GM12891 (cell line): ENCODE results near the gene CHST1.

ENCODE experiments used
- DNase-seq: peaks from one replicate; pipeline ENCODE4 v3.0.0; 2011; ENCODE audit warnings: low spot score; ENCODE audit not compliant: insufficient read length
- FAIRE-seq: peaks from 2 replicates; lab custom pipeline; 2011; peaks lifted over from hg19 to GRCh38; lab: Jason Lieb, UNC
- PAX5 ChIP-seq: IDR thresholded peaks from 2 replicates; pipeline ENCODE4 v1.6.1; 2011; ENCODE audit warnings: low read length, moderate library complexity, mild to moderate bottlenecking; ENCODE audit not compliant: insufficient read depth, severe bottlenecking
- POLR2A ChIP-seq: IDR thresholded peaks from 2 replicates; pipeline ENCODE4 v1.6.1; 2011; ENCODE audit warnings: low read depth, low read length, control low read depth
- POLR2AphosphoS5 ChIP-seq: IDR thresholded peaks from 2 replicates; pipeline ENCODE4 v1.6.1; 2011; ENCODE audit warnings: low read depth, low read length, control low read depth
- POU2F2 ChIP-seq: IDR thresholded peaks from 2 replicates; pipeline ENCODE4 v1.6.1; 2011; ENCODE audit warnings: low read depth, mild to moderate bottlenecking, control low read depth, low read length, moderate library complexity
- SPI1 ChIP-seq: IDR thresholded peaks from 2 replicates; pipeline ENCODE4 v1.6.1; 2011; ENCODE audit warnings: low read depth, low read length, control low read depth
- TAF1 ChIP-seq: IDR thresholded peaks from 2 replicates; pipeline ENCODE4 v1.6.1; 2011; ENCODE audit warnings: low read depth, low read length, control low read depth

The CHST1 gene

DNA sequence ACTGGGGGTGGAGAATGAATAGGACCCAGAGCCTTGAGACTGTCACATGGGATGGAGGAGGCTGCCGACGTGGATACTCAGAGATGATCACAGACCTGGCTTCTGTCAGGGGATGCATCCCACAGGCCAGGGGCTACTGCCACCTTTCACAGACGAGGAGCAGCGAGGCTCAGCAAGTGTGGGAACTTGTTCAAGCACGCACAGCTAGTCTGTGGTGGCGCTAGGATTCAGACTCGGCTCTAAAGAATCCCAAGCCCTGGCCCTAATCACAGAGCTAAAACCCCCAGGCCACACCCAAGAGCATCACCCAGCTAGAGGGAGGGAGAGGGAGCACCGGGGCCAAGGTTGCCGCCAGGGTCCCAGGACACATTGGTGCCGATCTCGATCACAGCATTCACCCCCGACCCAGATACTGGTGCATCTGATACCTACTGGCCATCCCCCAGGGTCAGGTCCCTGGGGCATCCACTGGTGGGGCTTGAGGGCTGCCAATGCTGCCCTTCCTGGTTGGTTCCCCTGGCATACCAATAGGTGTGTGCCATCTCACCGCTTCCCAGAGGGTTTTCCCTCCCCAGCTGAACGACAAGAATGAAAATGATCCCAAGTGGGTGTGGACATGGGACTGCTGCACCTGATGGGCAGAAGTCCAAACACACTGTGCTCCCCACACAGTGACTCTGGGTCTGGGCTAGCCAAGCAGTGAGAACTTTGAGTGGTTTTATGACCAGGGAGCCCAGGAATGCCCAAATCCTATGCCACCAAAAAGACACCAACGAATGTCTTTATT is 6.2 kb downstream of the CHST1 start:
- TF ChIP-seq POLR2AphosphoS5 (no peak), POU2F2 (no peak), PAX5 (no peak), TAF1 (no peak), POLR2A (no peak), SPI1 (no peak)
- DNase-seq (no peak), FAIRE-seq (no peak)

DNA sequence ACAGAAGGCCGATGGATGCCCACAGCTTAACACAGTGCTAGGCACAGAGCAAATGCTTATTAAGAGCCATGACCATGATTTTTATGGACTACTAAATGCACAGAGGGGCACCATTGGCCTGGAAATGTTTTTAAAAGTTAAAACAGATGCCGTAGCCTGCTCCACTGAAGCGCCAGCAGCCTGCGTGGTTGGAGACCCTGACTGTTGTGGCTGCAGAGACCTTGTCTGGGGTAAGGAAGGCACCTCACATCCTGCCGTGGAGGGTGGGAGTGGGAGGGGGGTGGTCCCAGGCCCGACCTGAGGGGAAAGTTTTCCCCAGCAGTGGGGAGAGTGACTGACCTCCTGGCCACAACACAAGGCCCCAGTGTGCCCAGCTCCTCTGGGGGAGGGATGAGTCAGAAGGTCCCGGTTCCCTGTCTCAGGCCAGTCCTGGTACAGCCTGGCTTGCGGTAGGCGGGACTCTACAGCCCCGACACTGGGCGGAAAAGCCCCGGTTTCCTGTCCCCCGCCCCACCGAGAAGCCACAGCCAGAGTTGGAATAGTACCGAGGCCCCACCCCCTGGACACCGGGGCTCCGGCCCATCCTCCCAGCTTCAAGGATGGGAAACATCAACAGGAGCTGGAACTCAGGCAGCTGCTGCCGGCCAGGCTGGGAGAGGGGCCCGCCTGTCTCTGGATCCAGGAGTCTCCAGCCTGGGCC is 7.0 kb downstream of the CHST1 start:
- no peak for FAIRE-seq
- no peak for DNase-seq
- no peak for TF ChIP-seq POLR2AphosphoS5
- no peak for TF ChIP-seq TAF1
- no peak for TF ChIP-seq POLR2A
- no peak for TF ChIP-seq PAX5
- no peak for TF ChIP-seq POU2F2
- no peak for TF ChIP-seq SPI1

GRCh38 chr11:45657496-45658260 is 7.7 kb downstream of the CHST1 start:
- no peak for DNase-seq
- no peak for FAIRE-seq
- TF ChIP-seq POLR2AphosphoS5 (no peak), POU2F2 (no peak), SPI1 (no peak), PAX5 (no peak), POLR2A (no peak), TAF1 (no peak)

DNA sequence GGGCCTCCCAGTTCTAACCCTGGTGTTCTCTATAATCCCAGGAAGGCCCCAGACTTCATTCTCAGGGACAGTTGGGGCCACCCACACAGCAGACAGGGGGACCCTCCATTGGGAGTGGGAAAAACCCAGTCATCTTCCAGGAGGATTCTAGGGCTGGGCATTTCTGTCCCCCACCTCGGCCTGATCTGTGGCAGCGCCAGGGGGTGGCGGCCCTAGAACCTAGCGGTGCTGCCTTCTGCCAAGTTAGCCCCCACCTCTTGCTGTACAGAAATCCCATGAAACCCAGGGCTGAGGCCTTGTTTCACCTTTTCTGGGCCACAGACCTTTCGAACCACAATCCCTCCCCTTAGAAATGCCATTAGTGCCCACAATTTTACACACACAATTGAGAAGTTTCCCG is 9.6 kb downstream of the CHST1 start:
- DNase-seq (no peak), FAIRE-seq (no peak)

GRCh38 chr11:45655347-45655756 is 10.1 kb downstream of the CHST1 start:
- peak; percentile 92 for FAIRE-seq

More for the DNA sequence above, 9.6 kb downstream of the CHST1 start:
- TF ChIP-seq POLR2AphosphoS5 (no peak), POU2F2 (no peak), POLR2A (no peak), SPI1 (no peak), PAX5 (no peak), TAF1 (no peak)

GRCh38 chr11:45655012-45655283 is 10.5 kb downstream of the CHST1 start:
- DNase-seq = no peak
- TF ChIP-seq PAX5 = no peak
- no peak for TF ChIP-seq POLR2AphosphoS5
- TF ChIP-seq POLR2A = no peak
- TF ChIP-seq TAF1 = no peak
- no peak for TF ChIP-seq SPI1
- TF ChIP-seq POU2F2 = no peak
- no peak for FAIRE-seq

More at GRCh38 chr11:45655347-45655756, 10.1 kb downstream of the CHST1 start:
- DNase-seq = peak; percentile 77
- no peak for TF ChIP-seq POU2F2
- no peak for TF ChIP-seq SPI1
- TF ChIP-seq POLR2AphosphoS5 = no peak
- no peak for TF ChIP-seq TAF1
- TF ChIP-seq PAX5 = no peak
- no peak for TF ChIP-seq POLR2A

DNA sequence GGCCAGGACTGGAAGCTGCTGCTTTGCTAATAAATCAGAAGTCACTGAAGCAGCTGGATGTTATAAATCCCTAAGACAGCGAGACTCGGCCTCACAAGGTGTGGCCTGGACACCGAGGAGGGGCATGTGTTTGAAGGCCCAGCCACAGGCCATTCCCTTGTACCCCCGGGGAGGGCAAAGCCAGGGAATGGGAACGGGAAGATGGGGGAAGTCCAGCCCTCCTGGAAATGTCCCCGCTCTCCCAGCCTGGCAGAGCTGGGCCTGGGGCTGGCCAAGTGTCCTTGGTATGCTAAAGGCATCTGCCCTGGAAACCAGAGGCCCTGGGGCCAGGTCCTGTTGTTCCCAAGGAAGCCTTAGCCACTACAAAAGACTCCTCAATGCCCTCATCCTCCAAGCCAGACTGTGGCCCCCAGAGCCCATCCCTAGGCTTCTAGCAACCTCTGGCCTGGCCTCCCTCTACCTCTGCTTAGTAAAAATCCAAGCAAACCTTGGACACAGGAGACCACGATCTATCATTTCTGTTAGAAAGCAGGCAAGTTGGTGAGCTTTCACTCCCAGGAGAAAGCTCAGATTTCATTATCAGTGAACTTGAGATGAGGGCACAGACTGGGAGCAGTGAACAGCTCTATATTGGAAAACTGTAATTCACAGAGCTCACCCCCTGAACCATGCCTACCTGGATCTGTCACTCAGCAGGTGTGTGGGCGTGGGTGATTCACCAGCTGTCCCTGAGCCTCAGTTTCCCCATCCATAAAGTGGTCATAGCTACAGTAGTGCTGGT is 11.0 kb downstream of the CHST1 start:
- FAIRE-seq (no peak), DNase-seq (no peak)
- TF ChIP-seq POLR2A (no peak), POLR2AphosphoS5 (no peak), PAX5 (no peak), TAF1 (no peak)

GRCh38 chr11:45653277-45653676 is 12.1 kb downstream of the CHST1 start:
- no peak for DNase-seq
- TF ChIP-seq POU2F2 (no peak), POLR2AphosphoS5 (no peak), POLR2A (no peak), TAF1 (no peak), SPI1 (no peak)
- FAIRE-seq = no peak

- DNase-seq (no peak), FAIRE-seq (no peak)
- no peak for TF ChIP-seq PAX5
- no peak for TF ChIP-seq POLR2A
- TF ChIP-seq POU2F2 = no peak
- no peak for TF ChIP-seq TAF1
- no peak for TF ChIP-seq SPI1
- no peak for TF ChIP-seq POLR2AphosphoS5
Observed at GRCh38 chr11:45652781-45653180, 12.6 kb downstream of the CHST1 start.
